Measurements from ENCODE around the gene TTC23.

TTC23 gene

GRCh38 chr15:99100245-99101173 is 148.9 kb downstream of the TTC23 start:
- TF ChIP-seq GATA3 (IDR thresholded peaks at IDR 0.05; ENCODE audit: low read depth, low read length): no peak
- no peak for TF ChIP-seq GATA2 (IDR thresholded peaks at IDR 0.05; ENCODE audit: low read depth, low read length)

GRCh38 chr15:99099661-99100060 is 149.7 kb downstream of the TTC23 start:
- TF ChIP-seq GATA2 (IDR thresholded peaks at IDR 0.05; ENCODE audit: low read depth, low read length): no peak
- no peak for TF ChIP-seq GATA3 (IDR thresholded peaks at IDR 0.05; ENCODE audit: low read depth, low read length)

- TF ChIP-seq GATA3 (IDR thresholded peaks at IDR 0.05; ENCODE audit: low read depth, low read length): no peak
- no peak for TF ChIP-seq GATA2 (IDR thresholded peaks at IDR 0.05; ENCODE audit: low read depth, low read length)
These were observed 150.4 kb downstream of the TTC23 start for GRCh38 chr15:99098991-99099390.

GRCh38 chr15:99098426-99098825 is 151.0 kb downstream of the TTC23 start:
- no peak for TF ChIP-seq GATA3 (IDR thresholded peaks at IDR 0.05; ENCODE audit: low read depth, low read length)
- no peak for TF ChIP-seq GATA2 (IDR thresholded peaks at IDR 0.05; ENCODE audit: low read depth, low read length)

GRCh38 chr15:99097441-99098410 is 151.7 kb downstream of the TTC23 start:
- TF ChIP-seq GATA2 (IDR thresholded peaks at IDR 0.05; ENCODE audit: low read depth, low read length) (no peak), GATA3 (IDR thresholded peaks at IDR 0.05; ENCODE audit: low read depth, low read length) (no peak)

- TF ChIP-seq GATA3 (IDR thresholded peaks at IDR 0.05; ENCODE audit: low read depth, low read length) (no peak), GATA2 (IDR thresholded peaks at IDR 0.05; ENCODE audit: low read depth, low read length) (no peak)
These were observed 152.4 kb downstream of the TTC23 start for GRCh38 chr15:99096894-99097426.

- no peak for TF ChIP-seq GATA3 (IDR thresholded peaks at IDR 0.05; ENCODE audit: low read depth, low read length)
- TF ChIP-seq GATA2 (IDR thresholded peaks at IDR 0.05; ENCODE audit: low read depth, low read length): no peak
These were observed 153.0 kb downstream of the TTC23 start for GRCh38 chr15:99096173-99096893.

- TF ChIP-seq GATA3 (IDR thresholded peaks at IDR 0.05; ENCODE audit: low read depth, low read length) (no peak), GATA2 (IDR thresholded peaks at IDR 0.05; ENCODE audit: low read depth, low read length) (no peak)
These were observed 153.8 kb downstream of the TTC23 start for GRCh38 chr15:99095626-99096025.

- no peak for TF ChIP-seq GATA2 (IDR thresholded peaks at IDR 0.05; ENCODE audit: low read depth, low read length)
These were observed 156.7 kb downstream of the TTC23 start for GRCh38 chr15:99092554-99093172.

GRCh38 chr15:99090938-99091337 is 158.4 kb downstream of the TTC23 start:
- TF ChIP-seq GATA3 (IDR thresholded peaks at IDR 0.05; ENCODE audit: low read depth, low read length) (no peak), GATA2 (IDR thresholded peaks at IDR 0.05; ENCODE audit: low read depth, low read length) (no peak)

- TF ChIP-seq GATA2 (IDR thresholded peaks at IDR 0.05; ENCODE audit: low read depth, low read length) (no peak), GATA3 (IDR thresholded peaks at IDR 0.05; ENCODE audit: low read depth, low read length) (no peak)
These were observed 159.2 kb downstream of the TTC23 start for GRCh38 chr15:99090011-99090699.

GRCh38 chr15:99087405-99087943 is 161.9 kb downstream of the TTC23 start:
- TF ChIP-seq GATA3 (IDR thresholded peaks at IDR 0.05; ENCODE audit: low read depth, low read length) (no peak), GATA2 (IDR thresholded peaks at IDR 0.05; ENCODE audit: low read depth, low read length) (no peak)

Measured in SH-SY5Y (cell line).